ENCODE data around the gene LLGL1. TPM values are rescaled to one million over a fixed set of nuclear protein-coding genes. Genes with fewer than 3 reads are reported as not detected.

LLGL1 gene
- total RNA-seq, 1 donor from 2014 or later: 57.2 TPM

GRCh38 chr17:18183334-18184142, 41.9 kb upstream of the LLGL1 start, which contains the start of gene ALKBH5:
ALKBH5 (plus strand) TSS chr17:18183828; CDS start chr17:18184244, 416 bp downstream.
- peak; percentile 97 for DNase-seq (ENCODE audit: low spot score)
- H3K27ac Mint-ChIP-seq (ENCODE audit: unreplicated experiment): peak within 1 kb of the TSS; percentile 94
- TF ChIP-seq CTCF (IDR thresholded peaks at IDR 0.05; ENCODE audit: unreplicated experiment): peak; percentile 58
- peaks cover 43% of the 10 kb centered on the region for H3K4me1 Mint-ChIP-seq (ENCODE audit: unreplicated experiment)
- H3K27me3 Mint-ChIP-seq (ENCODE audit: unreplicated experiment): peaks cover 7% of the 10 kb centered on the region
- peaks cover 8% of the 10 kb centered on the region for H3K36me3 Mint-ChIP-seq (ENCODE audit: low read depth, unreplicated experiment)
- H3K9me3 Mint-ChIP-seq (ENCODE audit: unreplicated experiment): no peaks in the 10 kb centered on the region
- H3K4me3 Mint-ChIP-seq (ENCODE audit: unreplicated experiment): peak within 1 kb of the TSS; percentile 93

GRCh38 chr17:18184143-18185031, 41.0 kb upstream of the LLGL1 start:
- H3K27ac Mint-ChIP-seq (ENCODE audit: unreplicated experiment): peak overlapping the region; percentile 90
- DNase-seq (ENCODE audit: low spot score): peak; percentile 26
- H3K4me3 Mint-ChIP-seq (ENCODE audit: unreplicated experiment): peak overlapping the region; percentile 93
- H3K4me1 Mint-ChIP-seq (ENCODE audit: unreplicated experiment): peaks cover 43% of the 10 kb centered on the region
- H3K27me3 Mint-ChIP-seq (ENCODE audit: unreplicated experiment): peaks cover 7% of the 10 kb centered on the region
- H3K9me3 Mint-ChIP-seq (ENCODE audit: unreplicated experiment): no peaks in the 10 kb centered on the region
- no peak for TF ChIP-seq CTCF (IDR thresholded peaks at IDR 0.05; ENCODE audit: unreplicated experiment)
- H3K36me3 Mint-ChIP-seq (ENCODE audit: low read depth, unreplicated experiment): peaks cover 8% of the 10 kb centered on the region

GRCh38 chr17:18185391-18185790, 40.0 kb upstream of the LLGL1 start:
- Mint-ChIP-seq H3K27ac (ENCODE audit: unreplicated experiment) (peak overlapping the region; percentile 90), H3K4me1 (ENCODE audit: unreplicated experiment) (peaks cover 50% of the 10 kb centered on the region)

GRCh38 chr17:18185832-18186626, 39.4 kb upstream of the LLGL1 start:
- peaks cover 8% of the 10 kb centered on the region for H3K27me3 Mint-ChIP-seq (ENCODE audit: unreplicated experiment)
- TF ChIP-seq CTCF (IDR thresholded peaks at IDR 0.05; ENCODE audit: unreplicated experiment): no peak
- peaks cover 8% of the 10 kb centered on the region for H3K36me3 Mint-ChIP-seq (ENCODE audit: low read depth, unreplicated experiment)
- H3K27ac Mint-ChIP-seq (ENCODE audit: unreplicated experiment): no peak overlapping the region
- H3K4me1 Mint-ChIP-seq (ENCODE audit: unreplicated experiment): peaks cover 56% of the 10 kb centered on the region
- peak overlapping the region; percentile 92 for H3K4me3 Mint-ChIP-seq (ENCODE audit: unreplicated experiment)
- DNase-seq (ENCODE audit: low spot score): no peak
- H3K9me3 Mint-ChIP-seq (ENCODE audit: unreplicated experiment): no peaks in the 10 kb centered on the region

More at GRCh38 chr17:18185391-18185790, 40.0 kb upstream of the LLGL1 start:
- H3K27me3 Mint-ChIP-seq (ENCODE audit: unreplicated experiment): peaks cover 8% of the 10 kb centered on the region
- H3K4me3 Mint-ChIP-seq (ENCODE audit: unreplicated experiment): peak overlapping the region; percentile 92
- no peak for DNase-seq (ENCODE audit: low spot score)
- H3K9me3 Mint-ChIP-seq (ENCODE audit: unreplicated experiment): no peaks in the 10 kb centered on the region
- H3K36me3 Mint-ChIP-seq (ENCODE audit: low read depth, unreplicated experiment): peaks cover 8% of the 10 kb centered on the region
- no peak for TF ChIP-seq CTCF (IDR thresholded peaks at IDR 0.05; ENCODE audit: unreplicated experiment)
